ENCODE data around the gene GNB2.

GNB2 gene

DNA sequence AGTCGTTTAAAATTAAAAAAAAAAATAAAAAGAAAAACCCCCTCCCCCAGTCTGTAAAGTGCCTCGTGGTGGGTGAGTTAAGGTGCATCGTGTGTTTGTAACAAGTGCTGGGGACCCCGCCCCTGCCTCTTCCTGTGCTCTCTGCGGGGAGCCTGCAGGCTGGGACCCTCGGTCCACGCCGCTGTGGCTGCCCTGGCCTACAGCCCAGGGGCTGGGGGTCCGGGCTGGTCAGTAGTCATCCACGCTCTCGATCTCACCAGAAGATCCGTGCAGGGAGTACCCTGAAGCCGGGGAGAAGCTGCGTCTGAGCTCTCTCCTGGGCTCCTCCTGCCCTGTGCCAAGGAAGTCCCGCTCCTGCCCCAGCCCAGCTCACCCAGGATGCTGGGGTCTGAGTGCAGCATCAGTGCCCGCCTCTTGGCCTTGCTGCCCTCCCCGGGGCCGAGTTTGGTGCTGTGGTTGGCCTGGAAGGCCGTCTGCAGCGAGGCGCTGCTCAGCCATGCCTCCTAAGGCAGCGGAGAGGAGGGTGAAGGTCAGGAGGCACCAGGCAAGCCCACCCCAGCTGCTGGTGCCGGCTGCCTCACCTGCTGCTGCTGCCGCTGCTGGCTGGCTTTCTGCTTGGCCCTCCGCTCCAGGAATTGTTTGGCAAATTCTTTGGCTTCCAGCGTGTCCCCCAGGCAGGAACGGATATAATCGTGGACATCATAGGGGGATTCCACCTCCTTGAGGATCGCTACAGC, 8.1 kb downstream of the GNB2 start:
- Histone ChIP-seq H3K36me3 (ENCODE audit: insufficient read depth) (peaks cover 3% of the 10 kb centered on the region; the same call in 1 of the 2 replicates), H3K27me3 (ENCODE audit: insufficient read depth, low read depth) (no peaks in the 10 kb centered on the region), H3K9ac (no peak overlapping the region), H4K20me1 (ENCODE audit: insufficient read depth) (no peaks in the 10 kb centered on the region), H3K4me3 (IDR thresholded peaks at IDR 0.05; ENCODE audit: insufficient read depth, low read depth, low read length) (no peak overlapping the region), H3K4me1 (ENCODE audit: low read depth, poor library complexity, severe bottlenecking) (peaks cover 5% of the 10 kb centered on the region), H3K27ac (no peak overlapping the region), H2AFZ (ENCODE audit: low read depth) (no peak overlapping the region), H3K79me2 (ENCODE audit: insufficient read depth, low read depth) (peaks cover 6% of the 10 kb centered on the region; the same call in 1 of the 2 replicates), H3K4me2 (no peak overlapping the region)
- TF ChIP-seq, protein P1, sequence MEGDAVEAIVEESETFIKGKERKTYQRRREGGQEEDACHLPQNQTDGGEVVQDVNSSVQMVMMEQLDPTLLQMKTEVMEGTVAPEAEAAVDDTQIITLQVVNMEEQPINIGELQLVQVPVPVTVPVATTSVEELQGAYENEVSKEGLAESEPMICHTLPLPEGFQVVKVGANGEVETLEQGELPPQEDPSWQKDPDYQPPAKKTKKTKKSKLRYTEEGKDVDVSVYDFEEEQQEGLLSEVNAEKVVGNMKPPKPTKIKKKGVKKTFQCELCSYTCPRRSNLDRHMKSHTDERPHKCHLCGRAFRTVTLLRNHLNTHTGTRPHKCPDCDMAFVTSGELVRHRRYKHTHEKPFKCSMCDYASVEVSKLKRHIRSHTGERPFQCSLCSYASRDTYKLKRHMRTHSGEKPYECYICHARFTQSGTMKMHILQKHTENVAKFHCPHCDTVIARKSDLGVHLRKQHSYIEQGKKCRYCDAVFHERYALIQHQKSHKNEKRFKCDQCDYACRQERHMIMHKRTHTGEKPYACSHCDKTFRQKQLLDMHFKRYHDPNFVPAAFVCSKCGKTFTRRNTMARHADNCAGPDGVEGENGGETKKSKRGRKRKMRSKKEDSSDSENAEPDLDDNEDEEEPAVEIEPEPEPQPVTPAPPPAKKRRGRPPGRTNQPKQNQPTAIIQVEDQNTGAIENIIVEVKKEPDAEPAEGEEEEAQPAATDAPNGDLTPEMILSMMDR (conservative IDR thresholded peaks at IDR 0.05; ENCODE audit: low read depth, low read length) = no peak

DNA sequence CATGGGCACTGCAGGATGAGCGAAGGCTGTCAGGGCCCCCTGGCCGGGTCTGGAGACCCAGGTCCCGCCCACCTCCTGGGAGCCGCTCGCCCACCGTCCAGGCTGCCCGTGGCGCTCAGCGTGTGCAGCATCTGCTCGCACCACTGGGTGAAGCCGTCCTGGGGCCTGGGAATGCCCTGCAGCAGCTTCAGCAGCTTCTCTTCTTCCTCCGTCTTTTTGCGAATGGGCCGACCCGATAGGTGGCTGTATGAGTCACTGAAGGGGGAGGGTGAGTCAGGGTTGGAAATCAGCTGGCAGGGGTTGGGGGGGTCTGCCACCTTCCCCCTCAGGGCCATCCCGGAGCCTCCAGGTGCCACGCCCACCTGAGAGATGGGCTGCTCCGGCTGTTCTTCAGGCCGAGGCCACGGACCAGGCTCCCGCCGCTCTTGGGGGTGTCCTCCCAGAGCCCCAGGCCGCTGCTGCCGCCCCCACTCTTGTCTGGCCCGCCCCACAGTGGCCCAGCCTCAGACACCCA, 8.7 kb downstream of the GNB2 start:
- no peak overlapping the region for H3K4me2 ChIP-seq
- no peaks in the 10 kb centered on the region for H4K20me1 ChIP-seq (ENCODE audit: insufficient read depth)
- peaks cover 4% of the 10 kb centered on the region for H3K4me1 ChIP-seq (ENCODE audit: low read depth, poor library complexity, severe bottlenecking)
- H3K9ac ChIP-seq = no peak overlapping the region
- no peak overlapping the region for H3K27ac ChIP-seq
- H3K36me3 ChIP-seq (ENCODE audit: insufficient read depth) = peaks cover 3% of the 10 kb centered on the region; the same call in 1 of the 2 replicates
- no peak overlapping the region for H3K4me3 ChIP-seq (IDR thresholded peaks at IDR 0.05; ENCODE audit: insufficient read depth, low read depth, low read length)
- TF ChIP-seq, protein P1 (conservative IDR thresholded peaks at IDR 0.05; ENCODE audit: low read depth, low read length) = no peak
- H3K79me2 ChIP-seq (ENCODE audit: insufficient read depth, low read depth) = 0 out of 2 replicates have a peak, but pooled peaks cover under 1% of the 10 kb centered on the region
- H2AFZ ChIP-seq (ENCODE audit: low read depth) = no peak overlapping the region
- no peaks in the 10 kb centered on the region for H3K27me3 ChIP-seq (ENCODE audit: insufficient read depth, low read depth)

DNA sequence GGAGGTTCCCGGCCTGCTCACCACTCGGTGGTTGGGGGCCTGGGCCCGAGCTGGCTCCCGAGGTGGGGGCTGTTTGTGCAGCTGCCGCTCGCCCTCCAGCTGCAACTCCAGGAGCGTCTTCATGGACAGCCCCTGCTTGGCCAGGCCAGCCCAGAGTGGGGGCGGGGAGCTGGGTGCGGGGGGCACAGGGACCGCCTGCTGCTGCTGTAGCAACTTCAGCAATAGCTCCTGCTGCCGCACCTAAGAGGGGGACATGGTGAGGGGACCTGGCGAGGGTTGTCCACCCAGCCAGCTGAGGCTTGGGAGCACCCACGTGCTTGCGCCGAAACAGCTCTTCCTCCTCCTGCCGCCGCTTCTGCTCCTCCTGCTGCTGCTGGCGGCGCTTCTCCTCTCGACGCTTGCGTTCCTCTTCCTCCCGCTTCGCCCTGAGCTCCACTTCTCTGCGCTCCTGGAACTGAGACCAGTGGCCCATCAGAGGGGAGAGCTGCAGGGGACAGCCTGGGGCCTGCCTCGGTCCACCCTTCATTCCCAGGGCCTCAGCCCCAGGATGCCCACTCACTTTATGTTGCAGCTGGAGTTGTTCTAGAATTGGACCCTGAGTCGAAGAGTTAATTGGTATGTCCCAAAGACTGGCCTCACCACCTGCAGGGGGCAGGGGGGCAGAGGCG, 9.6 kb downstream of the GNB2 start:
- Histone ChIP-seq H3K4me1 (ENCODE audit: low read depth, poor library complexity, severe bottlenecking) (peaks cover 4% of the 10 kb centered on the region), H3K27ac (no peak overlapping the region), H2AFZ (ENCODE audit: low read depth) (no peak overlapping the region), H3K9ac (no peak overlapping the region), H3K4me3 (IDR thresholded peaks at IDR 0.05; ENCODE audit: insufficient read depth, low read depth, low read length) (no peak overlapping the region), H3K27me3 (ENCODE audit: insufficient read depth, low read depth) (no peaks in the 10 kb centered on the region), H3K4me2 (no peak overlapping the region), H3K36me3 (ENCODE audit: insufficient read depth) (peaks cover 3% of the 10 kb centered on the region; the same call in 1 of the 2 replicates), H3K79me2 (ENCODE audit: insufficient read depth, low read depth) (no peaks in the 10 kb centered on the region), H4K20me1 (ENCODE audit: insufficient read depth) (no peaks in the 10 kb centered on the region)
- TF ChIP-seq, protein P1 (conservative IDR thresholded peaks at IDR 0.05; ENCODE audit: low read depth, low read length) = no peak

DNA sequence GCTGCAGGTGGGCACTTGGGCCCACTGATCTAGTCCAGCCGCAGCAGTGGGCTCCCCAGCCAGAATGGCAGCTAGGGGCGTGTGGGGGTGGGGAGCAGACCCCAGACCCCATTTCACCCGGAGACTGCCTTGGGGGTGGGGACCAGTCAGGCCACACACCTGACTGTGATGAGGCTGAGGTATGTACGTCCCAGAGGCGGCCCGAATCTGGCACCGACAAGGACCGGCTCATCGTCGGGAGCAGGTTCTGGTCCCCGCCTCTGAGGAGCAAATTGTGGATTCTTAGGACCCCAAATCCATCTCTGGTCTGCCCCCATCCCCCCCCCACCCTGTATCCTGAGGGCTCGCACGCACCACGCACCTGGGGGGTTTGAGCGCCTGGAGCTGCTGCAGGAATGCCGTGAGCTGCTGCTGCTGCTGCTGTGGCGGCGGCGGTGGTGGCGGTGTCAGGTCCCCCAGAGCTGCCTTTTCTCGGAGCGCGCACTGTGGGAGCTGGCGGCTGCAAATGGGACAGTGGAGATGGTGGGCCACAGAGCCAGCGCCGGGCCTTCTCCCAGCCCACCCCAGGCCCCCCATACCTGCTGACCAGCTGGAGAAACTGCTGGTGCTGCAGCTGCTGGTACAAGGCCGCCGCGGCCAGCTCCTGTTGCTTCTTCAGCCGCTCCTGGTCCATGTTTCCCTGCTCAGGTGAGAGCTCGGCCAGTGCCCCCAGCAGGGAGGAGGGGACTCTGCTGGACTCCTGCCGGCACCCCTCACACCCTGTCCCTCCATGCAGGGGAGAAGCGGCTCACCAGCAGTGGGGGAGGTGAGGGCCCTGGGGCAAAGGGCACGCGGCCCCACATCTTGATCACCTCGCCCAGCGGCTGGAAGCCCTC, 10.4 kb downstream of the GNB2 start:
- Histone ChIP-seq H3K27me3 (ENCODE audit: insufficient read depth, low read depth) (no peaks in the 10 kb centered on the region), H3K9ac (no peak overlapping the region), H4K20me1 (ENCODE audit: insufficient read depth) (no peaks in the 10 kb centered on the region), H3K4me1 (ENCODE audit: low read depth, poor library complexity, severe bottlenecking) (peaks cover 4% of the 10 kb centered on the region), H3K79me2 (ENCODE audit: insufficient read depth, low read depth) (peaks cover 6% of the 10 kb centered on the region; the same call in 1 of the 2 replicates), H3K4me3 (IDR thresholded peaks at IDR 0.05; ENCODE audit: insufficient read depth, low read depth, low read length) (no peak overlapping the region), H2AFZ (ENCODE audit: low read depth) (no peak overlapping the region), H3K4me2 (no peak overlapping the region), H3K27ac (no peak overlapping the region), H3K36me3 (ENCODE audit: insufficient read depth) (peaks cover 3% of the 10 kb centered on the region; the same call in 1 of the 2 replicates)
- TF ChIP-seq, protein P1 (conservative IDR thresholded peaks at IDR 0.05; ENCODE audit: low read depth, low read length) = no peak

Data from KMS-11 (cell line).